SW480 (cell line): Measurements from ENCODE around the gene SULF2.

Source experiments
- DNase-seq: peaks from one replicate; pipeline ENCODE4 v3.0.0-alpha.2; 2016; ENCODE audit warnings: low spot score

SULF2 gene

DNA sequence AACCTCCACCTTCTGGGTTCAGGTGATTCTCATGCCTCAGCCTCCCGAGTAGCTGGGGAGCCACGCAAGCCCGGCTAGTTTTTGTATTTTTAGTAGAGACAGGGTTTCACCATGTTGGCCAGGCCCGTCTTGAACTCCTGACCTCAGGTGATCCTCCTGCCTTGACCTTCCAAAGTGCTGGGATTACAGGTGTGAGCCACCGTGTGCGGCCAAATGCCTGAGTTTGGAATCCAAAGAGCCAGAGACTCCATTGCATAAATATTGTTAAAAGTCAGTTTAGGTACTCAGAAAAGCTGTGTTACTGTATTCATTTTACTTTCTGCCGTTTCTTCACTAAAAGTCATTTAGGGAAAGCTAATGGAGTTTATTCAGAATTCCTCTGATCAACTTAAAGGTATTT, 137.3 kb downstream of the SULF2 start:
- no peak for DNase-seq

DNA sequence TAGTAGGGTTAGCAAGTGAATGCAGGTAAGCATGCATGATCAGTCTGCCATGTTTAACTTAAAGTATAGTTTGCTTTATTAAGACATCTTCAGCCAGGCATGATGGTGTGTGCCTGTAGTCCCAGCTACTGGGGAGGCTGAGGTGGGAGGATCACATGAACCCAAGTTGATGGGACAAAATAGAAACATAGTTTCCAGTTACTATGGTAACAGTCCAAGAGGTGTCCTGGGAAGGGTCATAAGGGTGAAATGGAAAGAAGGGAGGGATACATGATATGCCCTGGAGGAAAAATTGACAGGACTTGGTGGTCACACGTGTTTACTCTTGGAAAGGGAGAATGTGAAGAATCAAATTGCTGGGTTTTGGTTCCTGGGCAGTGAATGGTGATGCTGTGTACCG, 139.6 kb downstream of the SULF2 start:
- DNase-seq, result no peak

DNA sequence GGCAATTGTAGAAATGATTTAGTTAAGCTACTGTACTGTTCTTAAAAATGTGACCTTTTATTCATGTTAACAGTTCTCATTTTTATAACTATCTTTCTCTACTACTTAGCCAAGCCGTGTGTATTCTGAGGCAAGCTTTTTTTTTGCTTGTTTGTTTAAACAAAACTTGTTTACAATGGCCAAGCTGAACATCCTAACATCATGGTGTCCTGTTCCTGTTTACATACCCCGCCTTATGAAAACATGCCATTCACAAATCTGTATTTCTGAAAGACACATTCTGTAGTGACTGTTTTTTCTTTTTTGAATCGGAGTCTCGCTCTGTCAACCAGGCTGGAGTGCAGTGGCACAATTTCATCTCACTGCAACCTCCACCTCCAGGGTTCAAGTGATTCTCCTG, 142.7 kb downstream of the SULF2 start:
- no peak for DNase-seq

DNA sequence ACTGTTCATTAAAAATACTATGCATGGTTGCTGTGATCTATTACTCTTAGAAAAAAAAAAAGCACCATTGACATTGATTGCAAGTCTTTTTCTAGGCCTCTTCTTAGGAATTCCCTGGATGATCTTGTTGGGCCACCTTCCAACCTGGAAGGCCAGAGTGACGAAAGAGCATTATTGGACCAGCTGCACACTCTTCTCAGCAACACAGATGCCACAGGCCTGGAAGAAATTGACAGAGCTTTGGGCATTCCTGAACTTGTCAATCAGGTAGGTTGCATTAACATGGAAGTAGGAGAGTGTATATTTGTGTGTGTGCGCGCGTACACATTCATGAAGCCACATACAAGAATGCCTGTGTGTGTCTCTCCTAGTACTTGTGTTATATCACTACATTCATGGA, 143.2 kb downstream of the SULF2 start:
- no peak for DNase-seq

DNA sequence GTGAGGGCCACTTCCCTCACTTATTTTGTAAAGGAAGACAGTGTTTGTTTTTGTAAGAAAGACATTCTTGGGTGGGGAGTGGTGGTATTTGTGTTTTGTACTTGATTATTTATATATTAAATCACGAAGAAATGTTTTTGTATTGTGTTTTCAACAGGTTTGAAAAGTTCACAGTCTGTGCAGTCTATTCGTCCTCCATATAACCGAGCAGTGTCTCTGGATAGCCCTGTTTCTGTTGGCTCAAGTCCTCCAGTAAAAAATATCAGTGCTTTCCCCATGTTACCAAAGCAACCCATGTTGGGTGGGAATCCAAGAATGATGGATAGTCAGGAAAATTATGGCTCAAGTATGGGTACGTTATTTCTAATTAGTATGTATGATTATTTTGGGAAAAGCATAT, 146.4 kb downstream of the SULF2 start:
- DNase-seq, result no peak

DNA sequence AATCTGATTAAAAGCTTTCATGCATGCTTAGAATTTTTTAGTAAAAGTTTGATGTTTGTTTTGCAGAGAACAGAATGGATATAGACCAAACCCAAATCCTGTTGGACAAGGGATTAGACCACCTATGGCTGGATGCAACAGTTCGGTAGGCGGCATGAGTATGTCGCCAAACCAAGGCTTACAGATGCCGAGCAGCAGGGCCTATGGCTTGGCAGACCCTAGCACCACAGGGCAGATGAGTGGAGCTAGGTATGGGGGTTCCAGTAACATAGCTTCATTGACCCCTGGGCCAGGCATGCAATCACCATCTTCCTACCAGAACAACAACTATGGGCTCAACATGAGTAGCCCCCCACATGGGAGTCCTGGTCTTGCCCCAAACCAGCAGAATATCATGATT, 150.0 kb downstream of the SULF2 start:
- DNase-seq, result no peak

DNA sequence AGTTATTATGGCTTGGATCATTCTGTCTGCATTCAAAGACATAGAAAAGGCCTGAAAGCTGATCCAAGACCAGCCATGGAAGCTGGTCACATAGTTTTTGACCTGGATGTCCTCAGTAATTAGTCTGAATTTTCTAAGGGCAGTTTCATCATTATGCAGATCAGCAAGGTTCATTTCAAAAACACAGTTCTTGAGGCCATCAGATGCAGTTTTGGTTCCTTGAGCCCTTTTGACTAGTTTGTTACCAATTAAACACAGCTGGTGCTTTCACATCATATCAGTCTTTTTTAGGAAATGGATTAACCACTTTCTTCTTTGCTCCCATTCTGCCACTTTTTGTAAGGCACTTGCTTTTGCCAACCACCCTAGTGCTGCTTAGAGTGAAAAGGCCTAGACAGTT, 154.2 kb downstream of the SULF2 start:
- no peak for DNase-seq

DNA sequence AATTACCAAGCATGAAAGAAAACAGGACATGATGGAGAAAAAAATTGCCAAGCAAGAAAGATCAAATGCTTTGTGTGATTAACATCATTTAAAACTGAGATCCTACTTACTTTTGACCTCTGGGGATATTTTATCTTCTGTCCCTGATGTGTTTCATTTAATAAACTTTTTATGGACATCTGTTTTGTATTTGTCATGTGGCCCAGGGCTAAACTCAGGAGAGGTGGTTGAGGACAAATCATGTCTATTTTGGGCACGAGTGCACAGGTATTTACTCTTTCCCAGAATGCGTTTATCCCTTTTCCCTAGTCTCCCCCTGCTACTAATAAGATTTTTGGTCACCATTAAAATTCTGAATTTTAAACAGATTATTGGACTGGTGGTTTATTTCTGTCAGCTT, 155.4 kb downstream of the SULF2 start:
- DNase-seq, result no peak

DNA sequence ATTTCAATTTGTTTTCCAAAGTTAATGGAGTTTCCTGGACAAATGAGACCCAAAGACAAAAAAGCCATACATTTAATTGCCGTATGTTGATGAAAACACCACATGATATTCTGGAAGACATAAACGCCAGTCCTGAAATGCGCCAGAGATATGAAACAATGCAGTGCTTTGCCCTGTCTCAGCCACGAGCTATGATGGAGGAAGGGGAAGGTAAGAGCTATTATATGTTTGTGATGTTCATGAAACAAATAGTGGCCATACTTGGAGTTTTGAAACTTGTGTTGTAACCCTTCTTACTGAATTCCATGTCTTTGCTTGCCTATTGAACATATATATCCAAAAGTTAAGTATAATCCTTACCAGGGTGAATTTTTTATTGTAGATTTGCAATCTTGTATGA, 157.7 kb downstream of the SULF2 start:
- no peak for DNase-seq

DNA sequence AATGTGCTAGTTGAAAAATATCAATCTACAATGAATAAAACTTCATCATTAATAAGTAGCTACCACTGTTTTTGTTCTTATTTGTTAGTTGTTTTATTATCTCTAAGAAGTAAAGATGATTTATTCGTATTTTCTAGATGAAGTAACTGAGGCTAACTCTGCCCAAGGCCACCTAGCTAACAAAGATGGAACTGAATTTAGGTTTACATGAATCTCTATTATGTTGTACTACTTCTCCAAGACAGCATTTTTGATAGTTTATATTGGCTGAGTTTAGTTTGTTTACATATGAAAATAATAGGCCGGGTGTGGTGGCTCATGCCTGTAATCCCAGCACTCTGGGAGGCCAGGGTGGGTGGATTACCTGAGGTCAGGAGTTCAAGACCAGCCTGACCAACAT, 162.1 kb downstream of the SULF2 start:
- DNase-seq, result no peak

DNA sequence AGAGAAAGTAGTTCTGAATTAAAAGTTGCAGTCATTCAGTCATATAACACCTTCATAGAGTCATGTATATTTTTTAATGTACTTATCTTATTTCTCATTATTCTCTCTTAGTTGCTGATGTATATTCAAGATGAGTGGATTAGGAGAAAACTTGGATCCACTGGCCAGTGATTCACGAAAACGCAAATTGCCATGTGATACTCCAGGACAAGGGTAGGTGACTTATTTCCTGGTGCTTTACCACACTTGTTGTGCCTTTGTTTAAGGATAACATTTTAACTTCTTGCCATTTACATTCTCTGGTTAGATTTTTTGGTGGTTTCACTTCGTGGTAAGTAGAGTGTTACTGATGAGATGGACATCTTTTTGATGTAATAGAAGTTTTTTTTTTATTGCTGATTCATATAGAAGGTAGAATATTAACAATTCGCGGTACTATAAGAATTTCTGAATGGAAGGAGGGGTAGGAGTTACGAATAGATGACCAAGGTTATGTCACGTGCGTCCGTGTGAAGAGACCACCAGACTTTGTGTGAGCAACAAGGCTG, 163.1 kb downstream of the SULF2 start:
- DNase-seq, result no peak

DNA sequence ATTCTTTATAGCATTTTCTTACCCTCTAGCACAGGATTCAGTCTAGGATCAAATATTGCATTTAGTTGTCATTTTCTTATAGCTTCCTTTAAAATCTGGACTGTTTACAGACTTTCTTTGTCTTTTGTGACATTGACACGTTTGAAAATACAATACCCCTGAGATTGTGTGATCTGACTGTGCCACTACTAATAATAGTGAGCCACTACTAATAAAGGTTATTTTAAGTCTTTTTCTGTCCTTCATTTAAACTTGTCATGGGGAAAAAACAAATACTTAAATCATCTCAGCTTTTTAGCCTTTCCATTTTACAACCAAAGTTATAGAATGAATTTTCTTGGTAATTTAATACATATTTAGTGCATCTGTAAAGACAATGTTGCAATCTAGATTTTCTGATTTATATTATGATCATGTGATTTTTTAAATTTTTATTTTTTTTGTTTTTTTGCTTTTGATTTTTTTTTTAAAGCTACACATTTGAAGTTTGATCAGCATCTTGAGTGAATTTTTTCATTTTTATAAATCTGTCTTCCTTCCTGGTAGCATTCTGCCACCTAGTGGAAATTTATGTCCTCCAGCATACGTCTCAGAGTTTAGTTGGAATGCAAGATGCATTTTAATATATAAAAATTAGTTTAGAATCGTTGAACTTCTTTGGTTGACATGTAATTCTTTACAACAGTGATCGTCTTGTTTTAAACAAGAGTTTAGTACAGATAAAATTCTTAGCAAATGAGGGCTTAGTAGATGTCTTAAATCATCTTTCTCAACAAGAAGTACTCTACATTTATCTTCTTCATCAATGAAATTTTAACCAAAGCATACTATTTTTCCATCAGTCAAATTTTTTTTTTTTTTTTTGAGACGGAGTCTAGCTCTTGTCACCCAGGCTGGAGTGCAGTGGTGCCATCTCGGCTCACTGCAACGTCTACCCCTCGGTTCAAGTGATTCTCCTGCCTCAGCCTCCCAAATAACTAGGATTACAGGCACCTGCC, 164.2 kb downstream of the SULF2 start:
- peak; percentile 79 for DNase-seq

DNA sequence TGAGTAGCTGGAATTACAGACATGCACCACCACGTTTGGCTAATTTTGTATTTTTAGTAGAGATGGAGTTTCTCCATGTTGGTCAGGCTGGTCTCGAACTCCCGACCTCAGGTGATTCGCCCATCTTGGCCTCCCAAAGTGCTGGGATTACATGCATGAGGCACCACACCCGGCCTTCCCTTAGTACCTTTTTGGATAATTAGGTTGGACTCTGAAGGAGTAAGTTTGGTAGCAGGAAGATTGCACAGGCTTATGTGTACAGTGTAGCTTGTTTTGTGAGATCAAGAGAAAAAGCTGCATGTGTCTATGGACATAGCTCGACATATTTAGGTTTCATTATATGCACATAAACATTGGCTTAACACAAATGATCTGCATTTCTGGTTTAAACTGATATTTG, 166.8 kb downstream of the SULF2 start:
- DNase-seq, result no peak

DNA sequence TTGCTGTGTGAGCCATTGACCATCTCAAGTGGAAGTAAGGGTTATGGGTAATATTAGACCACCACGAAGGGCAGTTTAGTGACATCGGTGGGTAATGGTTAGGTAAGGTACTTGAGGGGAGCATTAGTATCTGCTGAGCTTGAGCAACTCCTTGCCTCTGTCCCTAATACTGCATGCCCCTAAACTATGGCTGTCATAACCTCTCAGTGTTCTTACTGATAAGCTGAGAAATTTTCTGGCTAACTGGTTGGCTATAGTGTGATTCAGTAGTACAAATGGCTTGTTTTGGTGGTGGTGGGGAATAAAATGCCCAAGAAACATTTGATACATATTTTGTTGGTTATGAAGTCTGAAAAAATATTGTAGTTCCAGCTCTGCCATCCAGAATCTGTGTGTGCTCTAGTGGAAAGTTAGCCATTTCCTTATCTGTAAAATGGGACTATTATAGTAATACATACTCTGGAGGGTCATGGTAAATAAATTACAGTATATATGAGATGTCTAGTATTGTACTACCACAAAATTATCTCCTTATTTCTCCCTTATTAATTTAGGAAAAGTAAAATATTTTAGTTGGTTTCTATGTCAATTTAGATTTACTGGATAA, 170.5 kb downstream of the SULF2 start:
- DNase-seq, result no peak

DNA sequence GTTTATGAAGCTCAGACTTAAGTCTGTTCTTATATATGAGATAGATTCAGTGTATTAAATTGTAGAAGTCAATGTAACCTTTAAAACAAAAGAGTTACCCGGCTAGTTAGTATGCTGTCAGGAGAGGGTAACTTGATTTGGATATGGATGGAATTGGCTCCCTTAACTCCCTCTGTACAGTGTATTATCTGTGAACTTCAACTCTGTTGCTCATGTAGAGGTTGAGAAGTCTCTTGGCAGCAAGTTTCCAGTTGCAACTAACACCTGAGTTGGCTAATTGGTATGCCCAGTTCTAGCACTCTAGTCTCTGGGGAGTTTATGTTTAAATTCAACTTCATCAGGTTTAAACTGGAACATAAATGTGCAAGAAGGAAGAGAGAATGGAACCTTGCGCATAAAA, 172.6 kb downstream of the SULF2 start:
- DNase-seq, result no peak

DNA sequence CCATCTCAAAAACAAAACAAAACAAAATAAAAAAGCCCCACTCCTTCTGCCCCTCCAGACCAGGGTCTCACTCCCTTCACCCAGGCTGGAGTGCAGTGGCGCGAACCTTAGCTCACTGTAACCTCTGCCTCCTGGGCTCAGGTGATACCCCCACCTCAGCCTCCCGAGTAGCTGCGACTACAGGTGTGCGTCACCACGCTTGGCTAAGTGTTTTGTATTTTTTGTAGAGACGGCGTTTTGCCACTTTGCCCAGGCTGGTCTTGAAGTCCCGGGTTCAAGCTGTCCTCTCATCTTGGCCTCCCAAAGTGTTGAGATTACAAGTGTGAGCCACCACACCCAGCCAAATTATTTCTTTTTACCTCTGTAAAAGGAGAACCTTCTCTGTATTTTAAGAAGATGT, 173.5 kb downstream of the SULF2 start:
- DNase-seq, result no peak

DNA sequence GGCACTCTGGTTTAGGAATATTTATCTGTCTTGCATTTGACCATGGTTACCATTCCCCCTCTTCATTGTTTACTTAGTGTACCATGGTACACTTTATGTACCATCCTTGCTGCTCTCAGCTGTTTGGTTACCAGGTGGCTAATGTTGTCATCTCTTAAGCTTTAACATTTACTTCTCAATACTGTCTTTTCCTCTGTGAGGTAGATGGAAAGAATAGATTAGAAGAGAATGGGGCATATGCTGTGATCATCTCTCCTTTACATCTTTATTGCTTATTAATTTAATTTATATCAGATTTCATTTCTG, 174.4 kb downstream of the SULF2 start:
- no peak for DNase-seq

DNA sequence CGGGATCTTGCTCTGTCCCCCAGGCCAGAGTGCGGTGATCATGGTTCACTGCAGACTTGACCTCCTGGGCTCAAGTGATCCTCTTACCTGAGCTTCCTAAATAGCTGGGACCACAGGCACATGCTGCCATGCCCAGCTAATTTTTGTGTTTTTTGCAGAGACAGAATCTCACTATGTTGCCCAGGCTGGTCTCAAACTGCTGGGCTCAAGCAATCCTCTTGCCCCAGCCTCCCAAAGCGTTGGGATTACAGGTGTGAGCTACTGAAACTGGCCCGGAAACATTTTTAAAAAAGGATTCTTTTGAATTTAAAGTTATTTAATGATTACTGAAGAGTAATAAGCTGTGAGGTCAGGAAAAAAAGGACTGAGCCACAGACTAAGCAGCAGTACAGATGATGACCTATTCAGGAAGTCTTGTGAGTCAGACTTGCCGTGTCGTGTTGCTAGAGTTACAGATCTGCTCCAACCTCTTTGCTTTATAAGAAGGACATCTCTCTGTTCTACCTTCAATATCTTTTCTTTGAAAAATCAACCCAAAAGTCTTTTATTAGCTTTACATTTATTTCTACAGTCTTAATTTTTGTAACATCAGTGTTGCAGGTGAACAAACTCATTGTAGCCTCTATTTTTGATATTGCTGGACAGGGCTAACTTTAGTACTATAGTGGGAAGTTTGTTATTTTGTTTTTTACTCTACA, 174.9 kb downstream of the SULF2 start:
- peak; percentile 46 for DNase-seq

DNA sequence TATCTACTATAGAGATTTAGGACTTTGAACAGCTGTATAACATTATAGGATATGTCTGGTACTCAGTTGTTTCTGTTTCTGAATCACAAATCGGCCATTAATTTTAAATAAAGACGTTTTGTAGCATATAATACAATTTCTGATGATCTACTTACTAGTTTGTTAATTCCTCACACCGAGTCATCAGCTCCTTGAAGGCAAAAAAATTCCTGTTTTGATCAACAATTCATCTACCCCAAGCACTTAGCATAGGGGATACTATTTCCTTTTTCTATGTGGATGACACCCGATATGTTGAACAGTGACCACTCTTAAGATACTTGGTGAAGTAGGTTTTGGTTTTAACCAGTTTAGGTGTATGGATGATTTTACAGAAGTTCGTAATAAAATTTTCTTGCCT, 176.3 kb downstream of the SULF2 start:
- DNase-seq, result no peak
